Coronary artery (tissue), 2 donors: ENCODE data around the gene CLEC2B.

ENCODE experiments used
- DNase-seq: peaks from one replicate; pipeline ENCODE4 v3.0.0-alpha.2; 2017; ENCODE audit warnings: low spot score
- H3K27ac ChIP-seq, 2 donors: fragments of 200-600 bp; sonication (generic); one replicate each; pipeline ENCODE4 v1.5.1; 2016 to 2019
- H3K4me3 ChIP-seq: fragments of 200-600 bp; sonication (generic); 2 replicates; pipeline ENCODE4 v1.5.1; 2016; ENCODE audit warnings: mild to moderate bottlenecking, moderate library complexity
- TF ChIP-seq, protein P1 (sequence below): fragments of 200-600 bp; sonication (generic); IDR thresholded peaks from one replicate; pipeline ENCODE4 v1.5.1; 2019; ENCODE audit warnings: antibody characterized with exemption

The CLEC2B gene

DNA sequence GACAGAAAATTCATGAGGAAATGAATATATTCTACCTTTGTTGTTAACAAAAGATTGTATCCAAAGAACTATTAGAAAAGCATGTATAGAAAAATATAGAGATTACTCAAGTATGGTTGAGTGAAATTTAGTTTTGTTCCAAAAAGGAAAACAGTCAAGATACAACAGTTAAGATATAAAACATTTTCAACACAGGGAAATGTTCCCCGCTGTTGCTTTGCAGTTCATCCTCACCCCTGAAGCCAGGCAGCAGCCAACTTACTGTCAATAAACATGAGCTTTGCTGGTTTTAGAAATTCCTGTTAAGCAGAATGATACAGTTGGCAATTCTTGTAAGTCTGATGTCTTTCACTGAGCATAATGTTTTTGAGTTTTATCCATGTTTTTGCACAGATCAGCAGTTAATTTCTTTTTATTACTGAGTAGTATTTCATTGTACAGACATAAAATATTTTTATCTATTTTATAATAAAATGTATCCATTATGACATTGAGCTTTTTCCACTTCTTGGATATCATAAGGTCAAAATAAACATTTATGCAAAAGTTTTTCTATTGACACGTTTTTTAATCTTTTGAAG lies 1.2 kb upstream of the CLEC2B start:
- TF ChIP-seq, protein P1, sequence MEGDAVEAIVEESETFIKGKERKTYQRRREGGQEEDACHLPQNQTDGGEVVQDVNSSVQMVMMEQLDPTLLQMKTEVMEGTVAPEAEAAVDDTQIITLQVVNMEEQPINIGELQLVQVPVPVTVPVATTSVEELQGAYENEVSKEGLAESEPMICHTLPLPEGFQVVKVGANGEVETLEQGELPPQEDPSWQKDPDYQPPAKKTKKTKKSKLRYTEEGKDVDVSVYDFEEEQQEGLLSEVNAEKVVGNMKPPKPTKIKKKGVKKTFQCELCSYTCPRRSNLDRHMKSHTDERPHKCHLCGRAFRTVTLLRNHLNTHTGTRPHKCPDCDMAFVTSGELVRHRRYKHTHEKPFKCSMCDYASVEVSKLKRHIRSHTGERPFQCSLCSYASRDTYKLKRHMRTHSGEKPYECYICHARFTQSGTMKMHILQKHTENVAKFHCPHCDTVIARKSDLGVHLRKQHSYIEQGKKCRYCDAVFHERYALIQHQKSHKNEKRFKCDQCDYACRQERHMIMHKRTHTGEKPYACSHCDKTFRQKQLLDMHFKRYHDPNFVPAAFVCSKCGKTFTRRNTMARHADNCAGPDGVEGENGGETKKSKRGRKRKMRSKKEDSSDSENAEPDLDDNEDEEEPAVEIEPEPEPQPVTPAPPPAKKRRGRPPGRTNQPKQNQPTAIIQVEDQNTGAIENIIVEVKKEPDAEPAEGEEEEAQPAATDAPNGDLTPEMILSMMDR = no peak
- Histone ChIP-seq H3K4me3 (peak overlapping the region; percentile 67), H3K27ac (peak overlapping the region; percentile 67 to 80)
- no peak for DNase-seq

DNA sequence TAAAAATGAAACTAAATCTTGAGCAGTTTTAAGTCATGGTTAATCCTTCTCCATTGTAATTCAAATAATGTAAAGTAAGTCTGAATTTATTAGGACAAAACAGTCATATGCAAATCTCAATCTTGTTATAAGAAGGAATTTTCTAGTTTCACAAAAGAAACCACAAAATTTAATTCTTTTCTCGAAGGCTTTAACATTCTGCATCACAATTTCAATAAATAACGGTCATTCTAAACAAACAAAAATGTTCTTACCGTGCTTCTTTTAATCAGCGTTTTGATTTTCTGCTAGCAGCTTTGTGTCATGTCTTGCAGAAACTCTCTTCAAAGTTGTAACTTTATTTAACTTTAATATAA lies 225 bp downstream of the CLEC2B start:
- Histone ChIP-seq H3K4me3 (peak overlapping the region; percentile 67), H3K27ac (peak overlapping the region; percentile 63 to 67)
- DNase-seq = no peak
- TF ChIP-seq, protein P1 = no peak

DNA sequence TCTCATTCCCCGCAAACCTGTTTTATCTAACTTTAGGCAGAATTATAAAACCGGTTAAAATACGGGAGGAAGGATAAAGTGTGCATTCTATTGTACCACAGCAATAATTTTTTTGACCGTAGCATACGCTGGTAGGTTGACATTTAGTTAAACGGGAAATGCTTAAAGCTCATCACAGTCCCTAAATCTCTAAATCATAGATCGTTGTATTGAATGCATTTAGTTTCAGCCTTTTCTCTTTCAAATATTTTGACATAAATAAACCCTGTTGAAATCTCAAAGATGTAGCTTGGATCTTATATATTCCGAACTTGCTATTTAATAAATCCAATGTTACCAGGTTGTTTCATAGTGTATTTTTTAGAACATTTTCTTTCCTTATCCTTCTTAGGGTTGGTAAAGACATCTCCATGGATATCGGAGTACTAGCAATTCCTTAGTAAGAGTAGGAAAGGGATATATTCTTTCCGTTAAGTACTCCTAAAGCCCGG lies 798 bp downstream of the CLEC2B start:
- TF ChIP-seq, protein P1 = no peak
- no peak for DNase-seq
- H3K4me3 ChIP-seq = peak overlapping the region; percentile 67
- H3K27ac ChIP-seq = peak overlapping the region; percentile 63 to 67

DNA sequence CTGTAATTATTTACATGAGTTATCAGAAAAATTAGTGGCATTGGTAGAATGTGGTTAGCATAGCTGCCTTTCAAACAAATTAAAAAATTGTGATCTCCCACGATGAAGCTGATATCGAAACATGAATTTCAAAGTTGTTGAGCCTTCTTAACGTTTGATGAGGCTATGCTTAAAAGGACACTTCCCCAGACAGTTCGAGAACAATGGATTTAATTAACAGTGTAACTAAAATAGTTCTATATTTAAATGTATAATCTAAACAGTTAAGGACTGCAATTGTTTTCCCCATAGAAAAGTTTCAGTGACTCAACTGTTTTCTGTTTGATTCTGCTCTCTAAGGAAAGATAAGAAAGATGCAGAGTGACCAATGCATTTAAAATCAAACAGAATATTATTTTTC lies 1.6 kb downstream of the CLEC2B start:
- no peak for DNase-seq
- peak overlapping the region; percentile 67 for H3K4me3 ChIP-seq
- TF ChIP-seq, protein P1 = no peak
- peak overlapping the region; percentile 12 to 67 for H3K27ac ChIP-seq

DNA sequence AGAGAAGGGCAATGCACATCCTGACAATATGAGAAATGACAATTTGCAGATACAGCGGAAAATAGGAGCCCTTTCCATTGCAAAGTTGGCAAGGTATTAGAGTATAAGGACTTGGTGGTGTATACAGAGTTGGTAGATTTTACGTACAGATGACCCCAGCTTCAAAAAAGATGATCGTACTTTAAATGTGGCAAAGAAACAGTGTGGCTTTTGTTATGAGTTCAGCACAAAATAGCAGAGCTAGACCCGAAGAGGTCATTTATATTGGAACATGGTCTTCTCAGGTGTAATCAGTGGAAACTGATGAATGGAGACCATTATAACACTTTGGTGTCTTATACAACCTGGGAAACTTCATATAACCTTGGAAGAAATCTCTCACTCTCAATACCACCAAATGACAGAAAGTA lies 2.3 kb downstream of the CLEC2B start:
- DNase-seq = no peak
- H3K27ac ChIP-seq = peak overlapping the region in 1 of 2 donors; percentile 39
- H3K4me3 ChIP-seq = peak overlapping the region; percentile 67
- TF ChIP-seq, protein P1 = no peak

DNA sequence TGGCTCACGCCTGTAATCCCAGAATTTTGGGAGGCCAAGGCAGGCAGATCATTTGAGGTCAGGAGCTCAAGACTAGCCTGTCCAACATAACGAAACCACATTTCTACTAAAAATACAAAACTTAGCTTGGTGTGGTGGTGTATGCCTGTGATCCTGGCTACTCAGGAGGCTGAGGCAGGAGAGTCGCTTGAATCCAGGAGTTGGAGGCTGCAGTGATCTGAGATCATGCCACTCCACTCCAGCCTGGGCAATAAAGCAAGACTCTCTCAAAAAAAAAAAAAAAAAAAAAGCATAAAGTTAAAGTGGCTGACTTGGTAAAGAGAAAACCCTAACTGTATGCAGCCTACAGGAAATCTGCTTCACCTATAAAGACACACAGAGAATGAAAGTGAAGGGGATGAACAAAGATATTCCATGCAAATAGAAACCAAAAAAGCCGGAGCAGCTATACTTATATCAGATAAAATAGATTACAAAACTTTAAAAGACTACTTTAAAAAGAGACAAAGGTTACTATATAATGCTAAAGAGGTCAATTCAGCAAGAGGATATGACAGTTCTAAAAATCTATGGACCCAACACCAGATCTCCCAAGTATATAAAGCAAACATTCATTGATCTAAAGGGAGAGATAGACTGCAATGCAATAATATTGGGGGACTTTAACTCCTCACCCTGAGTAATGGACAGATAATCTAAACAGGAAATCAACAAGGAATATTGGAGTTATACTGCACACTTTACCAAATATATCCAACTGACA lies 4.1 kb downstream of the CLEC2B start:
- H3K27ac ChIP-seq = no peak overlapping the region
- TF ChIP-seq, protein P1 = no peak
- peak overlapping the region; percentile 21 for H3K4me3 ChIP-seq
- DNase-seq = no peak

DNA sequence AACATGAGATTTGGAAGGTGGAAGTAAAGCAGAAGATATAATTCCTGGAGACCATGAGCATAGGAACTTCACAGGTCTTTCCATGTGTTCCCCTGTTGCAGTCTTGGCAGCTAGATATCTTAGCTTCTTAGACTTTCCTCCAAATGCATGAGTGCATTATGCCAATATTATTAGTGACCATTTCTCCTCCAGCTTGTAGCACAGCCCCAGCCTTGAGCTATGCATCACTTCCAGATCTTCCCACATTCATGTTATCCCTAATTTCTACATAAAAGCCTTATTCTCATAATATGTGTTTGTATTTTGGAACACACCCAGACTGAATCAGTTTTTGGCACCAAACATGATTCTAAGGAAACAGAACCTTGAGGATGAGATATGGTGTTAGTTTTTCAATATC lies 11.0 kb downstream of the CLEC2B start:
- no peak for DNase-seq
- Histone ChIP-seq H3K27ac (no peak overlapping the region), H3K4me3 (no peak overlapping the region)
- TF ChIP-seq, protein P1 = no peak
